Activated gamma-delta T cell treated with Interleukin-2 at 50 U/mL for 16 hours (primary cell): ENCODE data around the gene GMPPB.

ENCODE experiments used
- DNase-seq: peaks from one replicate; pipeline ENCODE4 v3.0.0-alpha.2; 2020

GMPPB gene

DNA sequence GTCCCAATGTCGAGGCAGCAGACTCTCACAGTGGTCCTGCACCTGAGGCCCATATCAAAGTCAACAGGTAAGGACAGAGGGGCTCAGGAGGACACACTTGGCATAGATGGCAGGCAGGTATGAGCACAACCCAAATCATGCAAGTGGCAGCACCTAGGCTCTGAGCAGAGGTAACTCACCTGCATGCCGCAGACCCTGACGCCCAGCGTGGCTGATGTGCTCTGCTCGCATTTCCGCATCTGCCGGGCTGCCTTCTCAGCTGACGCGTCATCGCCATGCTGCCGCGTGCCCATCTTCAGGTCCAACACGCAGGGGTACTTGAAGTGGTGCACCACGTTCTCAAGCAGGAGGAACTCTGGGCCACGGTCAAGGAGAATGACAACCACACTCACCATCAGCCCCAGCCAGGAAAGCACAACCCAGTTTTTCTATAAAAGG is 4.2 kb upstream of the GMPPB start:
- DNase-seq = no peak

DNA sequence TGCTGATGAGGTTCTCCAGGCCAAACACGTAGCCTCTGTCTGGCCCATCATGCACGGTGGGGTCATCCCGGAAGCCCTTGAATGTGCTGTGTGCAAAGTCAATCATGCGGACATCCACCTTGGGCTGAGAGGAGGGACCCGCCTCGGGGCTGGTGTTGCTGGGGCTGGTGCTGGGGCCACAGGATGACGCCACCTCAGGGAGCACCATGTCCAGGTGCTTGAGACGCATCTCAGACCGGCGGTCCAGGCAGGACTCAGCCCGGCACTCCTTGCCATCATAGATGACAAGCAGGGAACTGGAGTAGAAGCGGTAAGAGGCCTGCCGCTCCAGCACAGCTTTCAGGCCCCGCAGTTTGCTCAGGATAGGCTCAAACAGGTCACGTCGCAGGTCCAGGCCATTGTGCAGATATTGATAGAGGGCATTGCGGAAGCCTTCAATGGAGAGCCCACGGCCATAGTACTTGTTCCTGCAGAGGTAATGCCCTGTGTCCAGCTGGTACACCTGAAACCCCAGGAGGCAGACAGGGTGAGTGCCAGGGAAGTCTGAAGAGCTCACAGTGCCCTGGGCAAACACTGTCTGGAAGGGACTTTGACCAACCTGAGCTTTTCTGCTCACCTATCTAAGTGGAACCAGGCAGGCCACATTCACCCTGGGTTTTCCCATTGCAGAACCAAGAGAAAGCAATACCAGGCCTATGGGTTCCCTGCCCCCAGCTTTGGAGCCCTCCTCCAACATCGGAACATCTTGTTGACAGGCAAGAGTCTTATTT is 3.6 kb upstream of the GMPPB start:
- DNase-seq = no peak

DNA sequence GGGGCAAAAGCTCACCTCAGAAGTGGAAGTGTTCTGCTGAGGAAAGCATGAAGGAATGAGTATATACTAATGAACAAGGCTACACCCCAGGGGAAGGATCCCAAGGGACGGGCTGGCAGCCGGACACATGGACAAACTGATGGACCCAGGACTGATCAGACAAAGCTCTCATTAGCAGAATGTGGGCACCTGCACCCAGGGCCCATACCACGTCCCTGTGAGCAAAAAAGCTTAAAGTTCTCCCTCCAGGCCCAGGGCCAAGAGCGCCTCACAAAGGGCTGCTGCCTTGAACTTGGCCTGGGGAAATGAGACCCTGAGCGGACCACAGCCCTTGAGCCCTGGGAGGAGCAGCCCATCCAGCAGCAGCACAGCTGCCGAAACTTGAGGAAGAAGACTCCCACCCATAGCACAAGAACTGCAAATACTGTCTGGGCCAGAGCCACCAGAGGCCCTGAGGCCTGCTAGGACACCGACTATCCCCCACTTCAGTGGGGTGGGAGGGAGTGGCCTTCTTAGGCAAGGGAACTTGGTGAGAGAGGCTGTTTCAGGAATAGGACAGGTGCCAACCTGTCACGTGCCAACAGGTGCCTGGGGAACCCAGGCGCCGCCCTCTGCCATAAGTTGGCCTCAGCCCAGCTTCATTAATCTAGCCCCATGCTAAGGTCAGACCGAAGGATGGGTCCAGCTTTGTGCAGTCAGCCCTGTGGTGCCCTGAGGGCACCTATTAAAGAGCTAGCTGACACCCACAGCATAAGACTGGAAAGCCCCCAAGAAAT is 2.3 kb upstream of the GMPPB start:
- DNase-seq = no peak

DNA sequence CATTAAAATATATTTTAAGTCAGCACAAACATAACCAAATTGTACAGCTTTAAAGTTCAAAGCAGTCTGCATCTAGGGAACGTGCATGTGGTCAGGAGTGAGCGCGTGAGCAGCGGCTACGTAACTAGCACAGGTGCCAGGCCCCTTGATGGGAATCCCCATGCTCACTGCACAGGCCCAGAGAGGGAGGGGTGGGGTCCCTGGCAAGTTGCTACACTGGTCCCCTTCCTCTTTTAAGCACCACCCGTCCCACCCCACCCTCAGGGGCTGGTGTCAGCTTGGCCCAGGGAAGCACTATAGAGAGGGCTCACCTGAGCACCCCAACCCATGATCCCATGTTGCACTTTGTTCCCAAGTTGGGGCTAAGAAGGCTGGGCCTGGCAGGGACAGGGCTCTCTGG is 835 bp upstream of the GMPPB start:
- no peak for DNase-seq

DNA sequence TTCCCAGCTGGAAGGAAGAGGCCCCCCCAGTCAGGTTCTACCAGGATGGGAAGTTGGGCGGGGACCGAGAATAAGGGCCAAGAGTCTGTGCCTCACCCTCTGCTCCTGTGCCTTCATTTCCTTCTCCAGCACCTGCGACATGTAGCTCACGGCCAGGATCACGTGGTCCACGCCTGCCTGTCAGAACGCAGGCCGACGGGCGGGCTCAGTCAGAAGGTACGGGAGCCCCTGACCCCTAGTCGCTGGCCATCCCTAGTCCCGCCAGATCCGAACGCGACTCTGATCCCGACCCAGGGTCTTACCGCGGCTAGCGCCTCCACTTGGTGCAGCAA is 489 bp downstream of the GMPPB start:
- peak; percentile 38 for DNase-seq

DNA sequence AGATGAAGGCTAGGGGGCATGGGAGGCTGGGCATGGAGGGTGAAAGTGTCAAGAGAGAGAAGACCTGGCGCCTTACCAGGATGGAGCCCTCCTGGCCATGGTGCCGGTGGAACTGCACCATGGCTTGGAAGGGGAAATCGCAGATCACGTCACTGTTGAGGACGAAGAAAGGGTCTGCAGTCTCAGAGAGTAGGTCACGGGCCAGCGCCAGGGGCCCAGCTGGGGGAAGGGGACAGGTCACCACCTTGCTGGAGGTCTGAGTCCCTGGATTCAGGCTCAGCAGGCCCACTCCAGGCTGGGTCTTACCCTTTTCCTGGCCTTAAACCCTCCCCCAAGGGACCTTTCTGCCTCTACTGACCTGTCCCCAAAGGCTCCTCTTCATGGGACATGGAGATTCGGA is 855 bp downstream of the GMPPB start:
- DNase-seq = no peak

DNA sequence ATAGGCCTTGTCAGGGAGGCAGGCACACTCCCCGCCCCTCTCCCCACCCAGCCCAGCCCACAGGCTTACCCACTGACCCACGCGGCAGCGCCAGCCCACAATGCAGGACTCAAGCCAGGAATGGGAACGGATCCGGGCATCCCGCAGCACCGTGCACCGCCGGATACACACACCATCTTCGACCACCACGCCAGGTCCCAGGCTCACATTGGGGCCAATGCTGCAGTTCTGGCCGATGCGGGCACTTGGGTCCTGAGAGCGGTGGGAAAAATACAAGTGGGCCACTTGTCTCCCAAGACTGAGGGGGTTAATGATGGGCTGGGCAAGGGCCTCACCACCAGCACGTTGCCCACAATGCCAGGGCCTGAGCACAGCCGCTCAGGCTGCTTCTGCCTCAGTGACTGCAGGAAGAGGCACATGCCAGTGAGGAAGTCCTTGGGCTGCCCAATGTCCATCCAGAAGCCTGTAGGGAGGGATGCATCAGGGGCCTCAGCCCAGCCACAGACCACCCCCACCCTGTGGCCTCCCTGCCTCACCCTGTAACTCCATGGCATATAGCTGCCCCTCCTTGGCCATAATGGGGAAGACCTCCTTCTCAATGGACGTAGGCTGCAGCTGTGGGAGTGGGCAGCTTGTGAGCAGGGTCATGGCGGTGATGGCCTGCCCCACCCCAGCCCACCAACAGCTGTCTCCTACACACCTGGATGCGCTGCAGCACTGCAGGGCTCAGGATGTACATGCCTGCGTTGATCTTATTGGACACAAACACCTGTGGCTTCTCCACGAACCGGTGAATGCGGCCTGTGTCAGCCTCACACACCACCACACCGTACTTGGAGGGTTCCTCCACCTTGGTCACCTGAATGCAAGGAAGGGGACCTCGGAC is 1.6 kb downstream of the GMPPB start:
- no peak for DNase-seq

DNA sequence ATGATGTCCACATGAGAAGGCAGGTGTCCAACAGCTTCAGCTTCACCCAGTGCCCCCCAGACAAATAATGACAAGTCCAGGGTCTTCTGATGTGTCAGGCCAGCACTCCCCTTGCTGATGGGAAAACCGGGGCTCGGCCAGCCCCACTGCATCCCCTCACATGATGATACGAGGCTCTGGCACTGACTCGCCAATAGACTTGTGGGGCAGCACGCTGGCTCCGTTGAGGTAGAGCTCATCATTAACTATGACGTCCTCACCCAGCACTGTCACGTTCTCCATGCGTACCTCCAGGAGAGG is 2.2 kb downstream of the GMPPB start:
- DNase-seq = no peak

DNA sequence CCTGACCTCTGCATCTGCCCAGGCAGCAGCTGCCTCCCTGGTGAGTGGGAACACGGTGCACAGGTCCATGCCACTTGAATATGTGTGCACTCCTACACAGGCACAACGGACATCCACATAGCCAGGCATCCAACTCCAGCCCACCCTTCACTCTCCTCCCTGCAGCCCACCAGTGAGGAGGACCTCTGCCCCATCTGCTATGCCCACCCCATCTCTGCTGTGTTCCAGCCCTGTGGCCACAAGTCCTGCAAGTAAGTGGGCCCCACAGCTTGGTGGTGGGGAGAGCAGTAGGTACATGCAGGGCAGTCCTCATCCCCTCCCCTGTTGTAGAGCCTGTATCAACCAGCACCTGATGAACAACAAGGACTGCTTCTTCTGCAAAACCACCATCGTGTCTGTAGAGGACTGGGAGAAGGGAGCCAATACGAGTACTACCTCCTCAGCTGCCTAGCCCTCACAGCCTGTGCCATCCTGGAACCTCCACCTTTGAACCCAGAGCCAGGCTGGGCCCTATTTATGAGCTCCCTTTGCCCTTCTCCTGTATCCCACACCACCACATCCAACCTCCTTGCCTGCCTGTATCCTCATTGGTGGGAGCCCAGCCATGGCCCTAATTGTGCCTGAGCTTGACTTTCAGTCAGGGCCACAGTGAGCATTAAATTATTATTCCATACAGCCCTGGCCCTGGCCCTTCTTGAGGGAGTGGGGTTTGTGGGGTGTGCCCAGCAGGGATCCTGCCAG is 2.7 kb downstream of the GMPPB start:
- no peak for DNase-seq

DNA sequence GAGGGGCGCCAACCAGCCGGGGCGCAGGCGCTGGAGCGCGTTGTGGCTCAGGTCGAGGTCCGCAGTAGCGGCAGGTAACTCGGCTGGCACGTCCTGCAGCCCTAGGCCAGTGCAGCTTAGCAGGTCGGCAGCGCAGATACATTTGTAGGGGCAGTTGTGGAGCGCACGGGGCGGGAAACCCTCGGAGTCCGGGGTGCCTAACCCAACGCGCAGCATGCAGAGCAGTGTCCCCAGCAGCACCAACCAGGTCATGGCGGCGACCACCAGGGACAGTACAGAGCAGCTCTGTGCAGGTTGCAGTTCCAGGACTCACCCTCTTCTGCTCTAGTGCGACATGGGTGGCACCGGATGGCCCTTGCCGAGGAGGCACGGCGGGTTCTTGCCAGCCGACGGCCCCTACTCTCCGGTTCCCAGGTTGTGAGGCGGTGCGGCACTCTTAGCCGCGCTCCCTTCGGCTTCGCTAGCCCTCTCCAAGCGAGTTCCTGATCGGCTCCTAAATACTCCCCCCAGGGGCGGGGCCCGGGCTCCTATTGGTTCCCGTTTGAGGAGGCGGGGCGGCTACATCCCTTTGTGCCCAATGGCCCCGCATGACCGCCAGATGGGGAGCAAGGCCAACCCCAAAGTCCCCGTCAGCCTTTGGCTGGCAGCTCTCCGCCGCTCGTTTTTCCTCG is 4.4 kb downstream of the GMPPB start, which contains the start of gene AMIGO3:
Gene AMIGO3 (minus strand): TSS at position 471 of the 671 bp plus-strand sequence. CDS start 219 bp downstream, at position 252.
- peak; percentile 91 for DNase-seq

DNA sequence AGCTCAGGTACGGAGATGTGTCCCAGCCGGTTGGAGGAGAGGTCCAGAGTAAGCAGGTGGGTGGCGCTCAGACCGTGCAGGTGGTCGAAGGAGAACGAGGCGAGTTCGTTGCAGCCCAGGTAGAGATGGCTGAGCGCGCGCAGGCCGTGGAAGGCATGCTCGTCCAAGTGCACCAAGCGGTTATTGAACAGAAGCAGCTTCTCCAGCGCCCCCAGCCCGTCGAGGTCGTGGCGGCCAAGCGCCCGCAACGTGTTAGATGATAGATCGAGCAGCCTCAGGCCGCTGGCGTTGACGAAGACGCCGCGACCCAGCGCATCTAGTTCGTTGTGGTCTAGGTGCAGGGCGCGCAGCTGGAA is 4.9 kb downstream of the GMPPB start:
- no peak for DNase-seq

DNA sequence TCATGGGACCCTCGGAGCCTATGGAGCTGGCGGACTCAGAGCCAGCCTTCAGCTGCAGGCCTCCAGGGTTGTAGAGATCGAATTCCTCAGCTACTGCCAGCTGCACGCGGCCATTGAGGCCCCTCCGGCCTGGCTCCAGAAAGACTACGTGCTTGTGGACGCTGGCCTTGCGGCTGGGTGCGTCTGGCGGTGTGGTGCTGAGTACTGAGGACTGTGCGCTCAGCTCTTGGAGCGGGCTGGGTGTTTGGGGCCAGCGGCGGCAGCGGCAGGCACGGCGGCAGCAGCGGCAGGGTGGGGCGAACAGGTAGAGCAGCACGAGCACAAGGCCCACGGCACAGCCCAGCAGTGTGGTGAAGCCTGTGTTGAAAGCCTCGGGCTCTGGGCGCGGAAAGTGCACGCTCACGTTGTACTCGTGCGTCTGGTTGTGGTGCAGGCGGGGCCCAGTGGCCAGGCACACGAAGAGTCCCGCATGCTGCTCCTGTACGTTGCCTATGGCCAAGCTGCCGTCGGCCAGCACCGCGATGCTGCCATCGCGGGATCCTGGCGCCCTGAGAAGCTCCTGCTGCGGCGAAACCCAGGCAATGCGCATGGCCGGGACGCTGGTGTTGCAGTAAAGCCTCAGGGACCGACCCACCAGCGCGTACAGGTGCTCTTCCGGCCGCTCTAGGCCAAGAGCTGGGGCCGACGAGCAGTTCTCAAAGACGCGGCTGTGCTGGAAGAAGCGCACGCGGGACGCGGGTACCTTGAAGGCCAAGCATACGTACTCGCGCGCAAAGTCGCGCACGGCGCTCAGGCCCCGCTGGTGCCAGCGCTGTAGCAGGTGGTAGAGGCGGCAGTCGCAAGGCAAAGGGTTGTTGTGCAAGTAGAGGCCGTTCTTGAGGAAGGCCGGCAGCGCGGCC is 5.5 kb downstream of the GMPPB start:
- no peak for DNase-seq

DNA sequence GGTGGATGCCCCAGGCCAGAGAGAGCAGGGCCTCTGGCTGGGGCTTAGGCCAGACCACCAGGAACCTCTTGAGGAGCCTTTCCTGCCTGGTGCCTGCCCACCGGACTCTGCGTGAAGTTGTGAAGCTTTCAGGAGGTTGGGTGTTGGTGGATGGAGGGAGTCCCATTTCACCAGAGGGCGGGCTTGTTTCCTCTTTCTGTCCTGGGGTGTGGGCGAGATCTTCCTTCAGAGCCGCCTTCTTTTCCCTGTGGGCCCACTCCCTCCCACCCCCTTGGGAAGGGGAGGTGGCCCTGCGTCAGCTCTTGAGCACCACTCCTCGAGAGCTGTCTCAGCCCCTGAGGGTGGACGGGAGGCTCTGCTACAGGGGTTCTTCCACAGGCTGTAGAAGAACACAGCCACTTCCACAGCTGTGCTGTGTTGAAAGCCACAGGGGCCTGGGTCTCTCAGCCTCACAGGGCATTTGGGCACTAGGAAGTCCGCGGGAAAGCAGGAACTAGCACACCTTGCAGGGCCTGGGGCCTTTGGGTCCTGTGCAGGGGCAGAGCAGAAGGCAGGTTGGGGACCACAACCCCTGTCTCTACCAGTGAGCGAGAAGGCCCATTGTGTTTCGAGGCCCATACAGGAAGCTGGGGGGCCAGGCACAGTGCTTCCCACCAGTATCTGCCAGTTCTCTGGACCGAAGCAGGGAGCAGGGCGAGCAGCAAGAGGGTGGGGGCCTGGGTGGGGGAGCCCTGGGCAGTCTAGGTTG is 6.4 kb downstream of the GMPPB start:
- no peak for DNase-seq

DNA sequence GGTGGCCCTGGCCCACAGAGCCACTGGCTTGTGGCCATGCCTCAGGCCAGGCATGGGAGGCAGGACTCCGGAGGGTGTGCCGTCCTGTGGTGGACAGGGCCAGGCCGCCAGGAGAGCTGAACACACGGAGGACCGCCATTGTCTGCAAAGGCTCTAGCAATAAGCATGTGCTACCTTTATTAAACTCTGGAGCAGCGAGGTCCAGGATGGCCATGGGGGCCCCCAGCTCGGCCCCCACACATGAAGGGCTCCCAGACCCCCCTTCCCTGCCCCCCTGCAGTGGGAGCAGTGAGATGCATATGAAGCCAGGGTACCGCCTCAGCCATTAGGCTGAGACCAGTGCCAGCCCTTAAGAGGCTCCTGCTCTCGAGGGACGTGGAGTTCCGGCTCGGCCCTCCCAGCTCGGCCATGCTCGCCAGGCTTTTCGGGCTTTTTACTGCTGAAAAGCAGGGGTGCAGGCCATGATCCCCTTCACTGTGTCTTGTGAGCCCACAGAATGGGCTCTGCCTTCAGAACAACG is 7.0 kb downstream of the GMPPB start:
- no peak for DNase-seq

DNA sequence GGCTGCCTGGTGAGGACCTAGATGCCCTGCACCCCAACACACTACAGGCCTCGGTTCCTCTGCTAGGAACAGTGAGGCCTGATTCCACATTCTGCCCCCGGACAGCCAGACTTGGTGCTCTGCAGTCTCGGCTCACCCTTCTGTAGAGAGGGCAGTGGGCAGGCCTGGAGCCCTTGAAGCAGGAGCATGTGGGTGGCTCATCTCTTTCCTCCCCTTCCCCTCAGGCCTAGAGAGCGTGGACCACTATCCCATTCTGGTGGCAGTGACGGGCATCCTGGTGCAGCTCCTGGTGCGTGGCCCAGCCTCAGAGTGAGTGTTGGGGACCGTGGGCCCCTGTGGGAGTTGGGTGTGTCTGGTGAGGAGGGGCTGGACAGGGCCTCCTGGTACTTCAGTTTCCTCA is 7.6 kb downstream of the GMPPB start:
- DNase-seq = no peak

DNA sequence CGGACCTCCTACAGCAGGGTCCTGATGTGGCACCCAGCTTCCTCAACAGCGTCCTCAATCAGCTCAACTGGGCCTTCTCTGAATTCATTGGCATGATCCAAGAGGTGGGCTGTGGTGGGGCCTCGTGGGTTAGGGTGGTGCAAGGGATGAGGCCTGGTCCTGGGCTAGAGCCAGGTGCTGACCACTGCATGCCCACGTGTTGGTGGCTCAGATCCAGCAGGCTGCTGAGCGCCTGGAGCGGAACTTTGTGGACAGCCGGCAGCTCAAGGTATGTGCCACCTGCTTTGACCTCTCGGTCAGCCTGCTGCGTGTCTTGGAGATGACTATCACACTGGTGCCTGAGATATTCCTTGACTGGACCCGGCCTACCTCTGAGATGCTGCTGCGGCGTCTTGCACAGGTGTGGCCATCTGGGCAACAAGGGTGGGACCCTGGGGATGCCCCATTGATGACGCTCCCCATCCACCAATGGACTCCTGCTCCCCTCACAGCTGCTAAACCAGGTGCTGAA is 8.1 kb downstream of the GMPPB start:
- DNase-seq = no peak

DNA sequence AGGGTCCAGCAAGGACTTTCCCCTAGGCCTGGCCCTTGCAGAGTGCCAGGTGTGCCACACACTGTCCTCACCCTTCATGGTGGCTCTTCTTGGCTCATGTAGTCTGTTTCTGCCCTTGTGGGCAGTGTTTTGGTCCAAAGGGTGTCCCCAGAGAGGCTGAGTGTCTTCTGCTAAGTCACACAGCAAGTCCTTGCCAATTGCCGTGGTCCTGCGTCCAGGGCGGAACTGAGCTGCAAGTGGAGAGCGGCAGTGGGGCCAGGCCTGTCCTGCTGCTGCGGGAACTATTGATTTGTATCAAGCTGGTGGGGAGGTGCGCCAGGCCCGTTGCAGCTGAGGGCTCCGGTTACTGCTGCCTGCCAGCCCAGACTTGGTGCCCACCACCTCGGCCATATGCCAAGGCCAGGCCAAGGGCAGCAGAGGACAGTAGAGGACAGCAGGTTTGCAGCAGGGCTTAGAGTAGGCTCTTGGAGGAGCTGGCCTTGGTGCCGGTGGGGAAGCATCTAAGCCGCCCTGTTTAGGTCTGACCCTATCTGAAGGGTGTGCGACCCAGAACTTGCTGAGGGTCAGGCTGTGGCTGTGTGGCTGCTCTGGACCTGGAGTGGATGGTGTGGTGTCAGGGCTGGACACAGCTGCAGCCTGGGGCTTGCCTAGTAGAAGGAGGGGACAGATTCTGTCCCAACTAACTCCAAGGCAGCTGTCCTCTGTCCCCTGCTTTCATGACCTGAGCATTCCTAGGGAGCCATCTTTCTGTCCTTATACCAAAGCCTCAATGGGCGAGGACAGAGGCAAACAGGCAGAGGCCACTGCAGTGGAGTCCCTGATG is 8.8 kb downstream of the GMPPB start:
- no peak for DNase-seq

DNA sequence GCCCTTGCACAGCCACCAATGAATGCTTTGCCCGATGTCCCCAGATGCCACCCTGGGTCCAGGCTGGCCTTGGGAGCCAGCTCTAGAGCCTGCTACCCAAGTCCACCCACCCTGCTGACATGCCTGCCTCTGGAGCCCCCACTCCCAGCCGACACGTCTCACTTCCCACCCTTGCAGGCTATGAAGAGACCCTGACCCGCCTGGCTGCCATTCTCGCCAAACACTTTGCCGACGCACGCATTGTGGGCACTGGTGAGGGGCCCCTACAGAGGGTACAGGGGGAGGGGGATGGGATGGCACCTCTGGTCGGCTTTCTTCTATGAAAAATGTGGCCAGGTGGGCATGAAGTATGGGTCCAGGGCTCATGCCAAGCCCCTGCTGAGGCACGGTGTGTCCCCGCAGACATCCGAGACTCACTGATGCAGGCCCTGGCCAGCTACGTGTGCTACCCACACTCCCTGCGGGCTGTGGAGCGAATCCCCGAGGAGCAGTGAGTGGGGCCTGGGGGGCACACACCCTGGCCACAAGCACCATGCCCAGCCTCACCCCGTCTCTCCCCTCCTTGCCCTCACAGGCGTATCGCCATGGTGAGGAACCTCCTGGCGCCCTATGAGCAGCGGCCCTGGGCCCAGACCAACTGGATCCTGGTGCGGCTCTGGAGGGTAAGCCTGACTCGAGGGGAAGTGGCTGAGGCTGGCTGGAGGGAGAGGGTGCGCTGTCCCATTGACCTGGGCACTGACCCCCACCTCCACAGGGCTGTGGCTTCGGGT is 10.2 kb downstream of the GMPPB start:
- no peak for DNase-seq
